Mesodermal cell (in vitro differentiated cells): Measurements from ENCODE around the gene LINC00632.

Experiments used
- H3K27ac ChIP-seq: 2 replicates; pipeline ENCODE4 v1.7.0; 2013; ENCODE audit warnings: mild to moderate bottlenecking, low read depth, low read length, moderate library complexity; ENCODE audit not compliant: severe bottlenecking
- H3K36me3 ChIP-seq: 2 replicates; pipeline ENCODE4 v1.7.1; 2013; ENCODE audit warnings: mild to moderate bottlenecking, low read length, moderate library complexity; ENCODE audit not compliant: control insufficient read depth, insufficient read depth
- H3K4me1 ChIP-seq: one replicate; pipeline ENCODE4 v1.7.1; 2013; ENCODE audit warnings: mild to moderate bottlenecking, low read length; ENCODE audit not compliant: insufficient read depth, control insufficient read depth, poor library complexity, severe bottlenecking
- H3K4me3 ChIP-seq: 2 replicates; pipeline ENCODE4 v1.7.0; 2013; ENCODE audit warnings: low read length, control low read depth, mild to moderate bottlenecking; ENCODE audit not compliant: insufficient read depth, poor library complexity, severe bottlenecking; ENCODE audit errors: extremely low read depth
- H3K9me3 ChIP-seq: 2 replicates; pipeline ENCODE4 v1.7.1; 2013; ENCODE audit warnings: mild to moderate bottlenecking, low read length, moderate library complexity; ENCODE audit not compliant: control insufficient read depth
- WGBS, 2 experiments: methylation state at CpG; one replicate each; pipeline ENCODE4 v1.1.5; 2013; ENCODE audit warnings: missing lambda C conversion rate in 2 of 2; ENCODE audit not compliant: insufficient coverage in 2 of 2; 5-methylcytosine and 5-hydroxymethylcytosine counted together

LINC00632 gene

GRCh38 chrX:140712413-140713173 is 3.0 kb downstream of the LINC00632 start:
- Histone ChIP-seq H3K27ac (peak overlapping the region; percentile 96), H3K36me3 (peaks cover 2% of the 10 kb centered on the region), H3K9me3 (no peaks in the 10 kb centered on the region), H3K4me3 (no peak overlapping the region), H3K4me1 (peaks cover 14% of the 10 kb centered on the region)
- 19% methylated on average over 3 of the region's 16 CpGs; no CpG with 5 or more reads in 1 of the 2 experiments for WGBS, 2 experiments

GRCh38 chrX:140713174-140713539 is 3.6 kb downstream of the LINC00632 start:
- Histone ChIP-seq H3K9me3 (no peaks in the 10 kb centered on the region), H3K27ac (peak overlapping the region; percentile 96), H3K4me3 (no peak overlapping the region), H3K36me3 (peaks cover 4% of the 10 kb centered on the region), H3K4me1 (peaks cover 14% of the 10 kb centered on the region)
- WGBS, 2 experiments = 48% methylated on average over 4 of the region's 6 CpGs; no CpG with 5 or more reads in 1 of the 2 experiments

GRCh38 chrX:140715787-140716186 is 6.2 kb downstream of the LINC00632 start:
- H3K27ac ChIP-seq = no peak overlapping the region
- 81 to 83% methylated on average over 1 to 3 of the region's 5 CpGs for WGBS, 2 experiments
- H3K4me1 ChIP-seq = peaks cover 11% of the 10 kb centered on the region
- H3K36me3 ChIP-seq = peaks cover 4% of the 10 kb centered on the region
- no peaks in the 10 kb centered on the region for H3K9me3 ChIP-seq
- no peak overlapping the region for H3K4me3 ChIP-seq

- Histone ChIP-seq H3K27ac (peak overlapping the region; percentile 86), H3K4me3 (no peak overlapping the region), H3K9me3 (peaks cover 5% of the 10 kb centered on the region), H3K36me3 (peaks cover 17% of the 10 kb centered on the region), H3K4me1 (no peaks in the 10 kb centered on the region)
- WGBS, 2 experiments = 56 to 58% methylated on average over 2 to 3 of the region's 4 CpGs
Measured at GRCh38 chrX:140723121-140723715, 13.7 kb downstream of the LINC00632 start.

GRCh38 chrX:140724309-140724708 is 14.8 kb downstream of the LINC00632 start:
- Histone ChIP-seq H3K9me3 (peaks cover 5% of the 10 kb centered on the region), H3K4me1 (no peaks in the 10 kb centered on the region), H3K27ac (peak overlapping the region; percentile 86), H3K4me3 (no peak overlapping the region), H3K36me3 (peaks cover 17% of the 10 kb centered on the region)
- WGBS, 2 experiments = 83 to 95% methylated on average over 2 to 3 of the region's 3 CpGs

GRCh38 chrX:140724736-140725135 is 15.2 kb downstream of the LINC00632 start:
- no peaks in the 10 kb centered on the region for H3K4me1 ChIP-seq
- peak overlapping the region; percentile 86 for H3K27ac ChIP-seq
- no peak overlapping the region for H3K4me3 ChIP-seq
- peaks cover 5% of the 10 kb centered on the region for H3K9me3 ChIP-seq
- peaks cover 17% of the 10 kb centered on the region for H3K36me3 ChIP-seq
- 61 to 94% methylated on average over 2 to 3 of the region's 3 CpGs for WGBS, 2 experiments

GRCh38 chrX:140725500-140725899 is 15.9 kb downstream of the LINC00632 start:
- Histone ChIP-seq H3K36me3 (peaks cover 17% of the 10 kb centered on the region), H3K9me3 (peaks cover 5% of the 10 kb centered on the region), H3K27ac (no peak overlapping the region), H3K4me3 (no peak overlapping the region), H3K4me1 (no peaks in the 10 kb centered on the region)
- 92 to 93% methylated on average over 2 of the region's 4 CpGs for WGBS, 2 experiments

GRCh38 chrX:140733766-140734342 is 24.3 kb downstream of the LINC00632 start:
- Histone ChIP-seq H3K4me3 (no peak overlapping the region), H3K27ac (no peak overlapping the region), H3K4me1 (no peaks in the 10 kb centered on the region), H3K9me3 (no peaks in the 10 kb centered on the region), H3K36me3 (no peaks in the 10 kb centered on the region)
- WGBS, 2 experiments = 20% methylated on average over 1 of the region's 10 CpGs; no CpG with 5 or more reads in 1 of the 2 experiments

- no peaks in the 10 kb centered on the region for H3K4me1 ChIP-seq
- no peak overlapping the region for H3K4me3 ChIP-seq
- no peaks in the 10 kb centered on the region for H3K9me3 ChIP-seq
- H3K27ac ChIP-seq = no peak overlapping the region
- no peaks in the 10 kb centered on the region for H3K36me3 ChIP-seq
Measured at GRCh38 chrX:140744085-140744484, 34.5 kb downstream of the LINC00632 start.

GRCh38 chrX:140756941-140757340 is 47.4 kb downstream of the LINC00632 start:
- no peaks in the 10 kb centered on the region for H3K4me1 ChIP-seq
- H3K27ac ChIP-seq = no peak overlapping the region
- no peaks in the 10 kb centered on the region for H3K9me3 ChIP-seq
- no peaks in the 10 kb centered on the region for H3K36me3 ChIP-seq
- 50 to 53% methylated on average over 2 to 4 of the region's 6 CpGs for WGBS, 2 experiments
- no peak overlapping the region for H3K4me3 ChIP-seq

- WGBS, 2 experiments = 0 to 20% methylated on average over 1 of the region's 7 CpGs
- H3K4me1 ChIP-seq = peaks cover 6% of the 10 kb centered on the region
Measured at GRCh38 chrX:140762061-140762460, 52.5 kb downstream of the LINC00632 start.

More at GRCh38 chrX:140762061-140762460, 52.5 kb downstream of the LINC00632 start:
- no peak overlapping the region for H3K4me3 ChIP-seq
- no peaks in the 10 kb centered on the region for H3K36me3 ChIP-seq
- no peak overlapping the region for H3K27ac ChIP-seq
- H3K9me3 ChIP-seq = no peaks in the 10 kb centered on the region
